Hematopoietic multipotent progenitor cell (in vitro differentiated cells): ENCODE data around the gene CLDN7. TPM values are rescaled to one million over a fixed set of nuclear protein-coding genes. Genes with fewer than 3 reads are reported as not detected.
A peak's percentile ranks its signal among the peaks of the same experiment; 100 is the strongest.

Source experiments
- small RNA-seq: library from RNA; depleted of rRNA; stranded (forward); fragments of <200 nt; gene quantifications from one replicate; pipeline ENCODE3, GENCODE V24; 2012
- total RNA-seq: library from RNA; depleted of rRNA; stranded (reverse); fragments of >200 nt; gene quantifications from one replicate; pipeline ENCODE4 v1.2.3, GENCODE V29; 2012

CLDN7 gene
- total RNA-seq, 1 donor, result 9.7 TPM

Small RNAs within 50 kb of the gene (small RNA-seq; reads per million reads assigned to genes)
- 138 reads per million, percentile 97 among the genes with 10 or more reads in this experiment for gene MIR324
- not detected for gene RF00019

Other genes starting within 250 kb of the CLDN7 start
- 43.4 TPM for gene RNASEK, start 249.9 kb downstream of the CLDN7 start, total RNA-seq
- gene BCL6B, start 239.4 kb downstream of the CLDN7 start, total RNA-seq, result 17.8 TPM
- gene SLC16A13, start 226.5 kb downstream of the CLDN7 start, total RNA-seq, result 3.0 TPM
- gene SLC16A11, start 218.4 kb downstream of the CLDN7 start, total RNA-seq, result 0.54 TPM
- gene CLEC10A, start 182.2 kb downstream of the CLDN7 start, total RNA-seq, result under 0.01 TPM
- gene ASGR2, start 147.7 kb downstream of the CLDN7 start, total RNA-seq, result 0.54 TPM
- gene ASGR1, start 83.1 kb downstream of the CLDN7 start, total RNA-seq, result 7.3 TPM
- gene DLG4, start 42.6 kb downstream of the CLDN7 start, total RNA-seq, result 26.9 TPM
- 191 TPM for gene ACADVL, start 42.5 kb downstream of the CLDN7 start, total RNA-seq
- 78.6 TPM for gene DVL2, start 28.0 kb downstream of the CLDN7 start, total RNA-seq
- 24.2 TPM for gene PHF23, start 23.0 kb downstream of the CLDN7 start, total RNA-seq
- gene GABARAP, start 20.0 kb downstream of the CLDN7 start, total RNA-seq, result 121 TPM
- gene CTDNEP1, start 10.7 kb downstream of the CLDN7 start, total RNA-seq, result 62.7 TPM
- 54.7 TPM for gene ELP5, start 10.3 kb downstream of the CLDN7 start, total RNA-seq
- 1.9 TPM for gene SLC2A4, start 19.2 kb upstream of the CLDN7 start, total RNA-seq
- 0.27 TPM for gene YBX2, start 32.2 kb upstream of the CLDN7 start, total RNA-seq
- 522 TPM for gene EIF5A, start 45.1 kb upstream of the CLDN7 start, total RNA-seq
- gene GPS2, start 52.9 kb upstream of the CLDN7 start, total RNA-seq, result 70.3 TPM
- 37.4 TPM for gene NEURL4, start 66.9 kb upstream of the CLDN7 start, total RNA-seq
- 109 TPM for gene ACAP1, start 74.1 kb upstream of the CLDN7 start, total RNA-seq
- gene KCTD11, start 89.7 kb upstream of the CLDN7 start, total RNA-seq, result 5.1 TPM
- not detected for gene TMEM95, start 92.7 kb upstream of the CLDN7 start, total RNA-seq
- gene TNK1, start 118.6 kb upstream of the CLDN7 start, total RNA-seq, result 4.3 TPM
- gene PLSCR3, start 132.0 kb upstream of the CLDN7 start, total RNA-seq, result 26.9 TPM
- 141 TPM for gene TMEM256, start 141.6 kb upstream of the CLDN7 start, total RNA-seq
- 6.7 TPM for gene NLGN2, start 145.4 kb upstream of the CLDN7 start, total RNA-seq
- gene SPEM1, start 157.8 kb upstream of the CLDN7 start, total RNA-seq, result not detected
- gene SPEM2, start 163.1 kb upstream of the CLDN7 start, total RNA-seq, result under 0.01 TPM
- gene SPEM3, start 166.4 kb upstream of the CLDN7 start, total RNA-seq, result not detected
- 17.0 TPM for gene TMEM102, start 173.0 kb upstream of the CLDN7 start, total RNA-seq
- 0.54 TPM for gene FGF11, start 177.0 kb upstream of the CLDN7 start, total RNA-seq
- gene CHRNB1, start 182.6 kb upstream of the CLDN7 start, total RNA-seq, result 26.1 TPM
- gene ZBTB4, start 217.2 kb upstream of the CLDN7 start, total RNA-seq, result 17.8 TPM
- gene SLC35G6, start 219.0 kb upstream of the CLDN7 start, total RNA-seq, result not detected
- gene POLR2A, start 221.9 kb upstream of the CLDN7 start, total RNA-seq, result 234 TPM